GM21515 (cell line): ENCODE results near the gene TMEM239.
A peak's percentile ranks its signal among the peaks of the same experiment; 100 is the strongest.
"Not testable (repeated sequence)": the region's sequence is repeated elsewhere in the genome, so short reads cannot be mapped to it uniquely, and the experiment has no call there.

Experiments
- ATAC-seq: cut with Tn5 transposase; IDR thresholded peaks from one replicate; pipeline ENCODE4 v1.9.1; 2021; ENCODE audit not compliant: unreplicated experiment

TMEM239 gene

GRCh38 chr20:2820084-2820895 lies 4.1 kb downstream of the TMEM239 start:
- no peak for ATAC-seq

- no peak for ATAC-seq
These were observed 5.0 kb downstream of the TMEM239 start for GRCh38 chr20:2820896-2821869.

GRCh38 chr20:2822073-2822472 lies 5.9 kb downstream of the TMEM239 start:
- ATAC-seq = no peak

- no peak for ATAC-seq
These were observed 9.6 kb downstream of the TMEM239 start for GRCh38 chr20:2825761-2826160.

- ATAC-seq = no peak
These were observed 10.5 kb downstream of the TMEM239 start for GRCh38 chr20:2826655-2827054.

- ATAC-seq = no peak
These were observed 13.2 kb downstream of the TMEM239 start for GRCh38 chr20:2829376-2829775.

GRCh38 chr20:2831206-2831605 lies 15.0 kb downstream of the TMEM239 start:
- ATAC-seq = not testable (repeated sequence)

GRCh38 chr20:2833761-2834160 lies 17.6 kb downstream of the TMEM239 start:
- no peak for ATAC-seq

- ATAC-seq = no peak
These were observed 18.4 kb downstream of the TMEM239 start for GRCh38 chr20:2834401-2835110.

GRCh38 chr20:2835331-2835796 lies 19.2 kb downstream of the TMEM239 start:
- no peak for ATAC-seq

- ATAC-seq = no peak
These were observed 19.9 kb downstream of the TMEM239 start for GRCh38 chr20:2836035-2836434.

- ATAC-seq = no peak
These were observed 21.2 kb downstream of the TMEM239 start for GRCh38 chr20:2837221-2837960.

GRCh38 chr20:2838170-2838797 lies 22.1 kb downstream of the TMEM239 start:
- no peak for ATAC-seq

- ATAC-seq = no peak
These were observed 22.9 kb downstream of the TMEM239 start for GRCh38 chr20:2838847-2839671.

GRCh38 chr20:2839732-2840137 lies 23.6 kb downstream of the TMEM239 start:
- no peak for ATAC-seq

- ATAC-seq = peak; percentile 89
These were observed 24.2 kb downstream of the TMEM239 start, which contains the start of the genes PCED1A and VPS16 for GRCh38 chr20:2840138-2840966. PCED1A (minus strand) TSS chr20:2840655; CDS start chr20:2839912, 743 bp downstream. VPS16 (plus strand) TSS chr20:2840745; CDS start chr20:2840775, 30 bp downstream.

GRCh38 chr20:2840967-2841531 lies 24.9 kb downstream of the TMEM239 start:
- ATAC-seq = peak; percentile 35

- no peak for ATAC-seq
These were observed 29.4 kb downstream of the TMEM239 start for GRCh38 chr20:2845607-2846006.
